Hepatocyte (in vitro differentiated cells): Measurements from ENCODE around the gene LAMB3.

Source experiments
- EZH2 ChIP-seq: fragments of 200-600 bp; sonication (generic); IDR thresholded peaks from 2 replicates; pipeline ENCODE4 v1.6.1; 2016; ENCODE audit warnings: antibody characterized with exemption, mild to moderate bottlenecking, borderline replicate concordance
- EZH2phosphoT487 ChIP-seq: fragments of 200-600 bp; sonication (generic); IDR thresholded peaks from one replicate; pipeline ENCODE4 v1.6.1; 2018; ENCODE audit warnings: antibody characterized with exemption, mild to moderate bottlenecking, low read depth, moderate library complexity; ENCODE audit not compliant: unreplicated experiment, severe bottlenecking
- TF ChIP-seq, protein P1 (sequence below): fragments of 200-600 bp; sonication (generic); IDR thresholded peaks from 2 replicates; pipeline ENCODE4 v1.5.1; 2016; ENCODE audit warnings: antibody characterized with exemption, mild to moderate bottlenecking; ENCODE audit not compliant: poor library complexity

DNA sequence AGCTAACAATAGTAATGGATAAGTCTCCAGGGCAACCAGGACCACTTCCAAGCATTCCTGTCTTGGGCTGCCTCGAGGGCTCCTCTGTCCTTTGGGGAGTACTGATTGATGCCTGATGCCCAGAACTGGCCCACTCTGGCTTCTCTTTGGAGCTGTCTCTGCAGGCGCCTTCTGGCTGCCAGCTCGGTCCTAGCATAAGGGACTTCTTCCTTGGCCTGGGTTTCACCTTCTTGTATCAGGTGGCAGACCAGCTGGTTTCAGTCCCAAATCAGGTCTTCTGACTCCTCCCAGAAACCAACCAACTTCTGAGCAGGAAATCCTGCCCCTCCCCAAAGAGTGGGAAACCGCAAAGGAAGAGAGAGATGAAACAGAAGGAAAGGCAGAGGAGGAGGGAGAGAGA, 33.6 kb upstream of the LAMB3 start:
- TF ChIP-seq, protein P1, sequence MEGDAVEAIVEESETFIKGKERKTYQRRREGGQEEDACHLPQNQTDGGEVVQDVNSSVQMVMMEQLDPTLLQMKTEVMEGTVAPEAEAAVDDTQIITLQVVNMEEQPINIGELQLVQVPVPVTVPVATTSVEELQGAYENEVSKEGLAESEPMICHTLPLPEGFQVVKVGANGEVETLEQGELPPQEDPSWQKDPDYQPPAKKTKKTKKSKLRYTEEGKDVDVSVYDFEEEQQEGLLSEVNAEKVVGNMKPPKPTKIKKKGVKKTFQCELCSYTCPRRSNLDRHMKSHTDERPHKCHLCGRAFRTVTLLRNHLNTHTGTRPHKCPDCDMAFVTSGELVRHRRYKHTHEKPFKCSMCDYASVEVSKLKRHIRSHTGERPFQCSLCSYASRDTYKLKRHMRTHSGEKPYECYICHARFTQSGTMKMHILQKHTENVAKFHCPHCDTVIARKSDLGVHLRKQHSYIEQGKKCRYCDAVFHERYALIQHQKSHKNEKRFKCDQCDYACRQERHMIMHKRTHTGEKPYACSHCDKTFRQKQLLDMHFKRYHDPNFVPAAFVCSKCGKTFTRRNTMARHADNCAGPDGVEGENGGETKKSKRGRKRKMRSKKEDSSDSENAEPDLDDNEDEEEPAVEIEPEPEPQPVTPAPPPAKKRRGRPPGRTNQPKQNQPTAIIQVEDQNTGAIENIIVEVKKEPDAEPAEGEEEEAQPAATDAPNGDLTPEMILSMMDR = no peak
- TF ChIP-seq EZH2 (no peak), EZH2phosphoT487 (no peak)
